Suprapubic skin (tissue), 4 donors: ENCODE results near the gene MRPS33. TPM values are rescaled to one million over a fixed set of nuclear protein-coding genes. Genes with fewer than 3 reads are reported as not detected.
"Not testable (repeated sequence)": the region's sequence is repeated elsewhere in the genome, so short reads cannot be mapped to it uniquely, and the experiment has no call there.

ENCODE experiments used
- DNase-seq, 2 donors: peaks; one replicate each; pipeline ENCODE4 v3.0.0-alpha.2; 2019; ENCODE audit warnings: low spot score in 2 of 2
- H3K27ac ChIP-seq: fragments of 200-600 bp; sonication (generic); one replicate; pipeline ENCODE4 v1.5.1; 2019
- H3K27me3 ChIP-seq: fragments of 200-600 bp; sonication (generic); one replicate; pipeline ENCODE4 v1.5.1; 2019
- H3K36me3 ChIP-seq: fragments of 200-600 bp; sonication (generic); one replicate; pipeline ENCODE4 v1.5.1; 2019
- H3K4me1 ChIP-seq: fragments of 200-600 bp; sonication (generic); one replicate; pipeline ENCODE4 v1.5.1; 2019
- H3K4me3 ChIP-seq: fragments of 200-600 bp; sonication (generic); one replicate; pipeline ENCODE4 v1.5.1; 2019; ENCODE audit warnings: mild to moderate bottlenecking
- H3K9me3 ChIP-seq: fragments of 200-600 bp; sonication (generic); one replicate; pipeline ENCODE4 v1.5.1; 2019
- EP300 ChIP-seq: sonication (generic); formaldehyde crosslinking; IDR thresholded peaks from one replicate; pipeline ENCODE4 v1.6.1; 2017; ENCODE audit warnings: antibody characterized with exemption
- POLR2A ChIP-seq, 2 donors: fragments of 450-650 bp; IDR thresholded peaks; one replicate each; pipeline ENCODE4 v1.6.1; 2017; ENCODE audit warnings: antibody characterized with exemption in 2 of 2, mild to moderate bottlenecking in 2 of 2, moderate library complexity in 2 of 2
- POLR2AphosphoS5 ChIP-seq, 3 donors: sonication (generic); formaldehyde crosslinking; IDR thresholded peaks; one replicate each; pipeline ENCODE4 v1.6.1; 2017; ENCODE audit warnings: antibody characterized with exemption in 3 of 3
- WGBS: methylation state at CpG from one replicate; pipeline ENCODE4 v1.1.5; 2018; 5-methylcytosine and 5-hydroxymethylcytosine counted together
- total RNA-seq, 4 donors: library from RNA; depleted of rRNA; stranded (reverse); fragments of >200 nt; gene quantifications; one replicate each; pipeline ENCODE4 v1.1.0, GENCODE V29; 2016
- TF ChIP-seq, protein P1 (sequence below), 2 donors: fragments of 200-600 bp in 1 of 2; fragments of 450-650 bp in 1 of 2; sonication (generic) in 1 of 2; IDR thresholded peaks; one replicate each; pipeline ENCODE4 v1.5.1; 2016 to 2019; ENCODE audit warnings: antibody characterized with exemption in 2 of 2, mild to moderate bottlenecking in 1 of 2, moderate library complexity in 1 of 2

Gene MRPS33
- total RNA-seq, 4 donors from 2014 or later: 11.2 to 32.0 (median 12.7) TPM

DNA sequence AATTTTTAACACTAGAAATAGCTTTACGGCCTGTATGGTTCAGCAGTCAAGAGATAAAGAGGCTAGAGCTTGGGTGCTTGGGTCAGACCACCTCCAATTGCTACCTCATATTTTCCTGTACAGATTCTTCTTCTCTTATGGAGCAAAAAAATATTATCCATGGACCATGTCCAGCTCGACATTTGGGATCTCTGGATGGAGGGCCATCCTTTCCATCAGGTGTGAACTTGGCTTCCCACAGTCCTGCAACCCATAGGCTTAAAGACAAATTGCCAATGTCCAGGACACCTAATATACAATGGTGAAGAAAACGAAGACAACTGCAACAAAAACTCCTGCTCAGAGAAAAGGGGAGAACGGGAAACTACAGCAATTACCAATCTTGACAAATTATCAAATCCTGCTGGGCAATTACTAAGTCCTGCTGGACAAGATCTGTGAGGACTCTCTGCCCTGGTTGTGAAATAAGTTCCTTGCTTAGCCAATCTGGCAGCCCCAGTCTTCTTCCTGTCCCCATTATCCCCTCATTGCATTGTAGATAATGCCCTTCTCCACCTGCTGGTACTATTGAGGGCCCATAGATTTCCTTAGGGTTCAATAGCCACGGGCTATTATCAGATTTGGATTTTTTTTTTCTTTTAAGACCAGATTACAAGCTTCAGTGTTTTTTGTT is 48.1 kb downstream of the MRPS33 start:
- DNase-seq: no peak
- no peak for TF ChIP-seq EP300
- no peak for TF ChIP-seq POLR2AphosphoS5 (IDR thresholded peaks at IDR 0.05)
- TF ChIP-seq POLR2A (IDR thresholded peaks at IDR 0.05): no peak
- TF ChIP-seq, protein P1, sequence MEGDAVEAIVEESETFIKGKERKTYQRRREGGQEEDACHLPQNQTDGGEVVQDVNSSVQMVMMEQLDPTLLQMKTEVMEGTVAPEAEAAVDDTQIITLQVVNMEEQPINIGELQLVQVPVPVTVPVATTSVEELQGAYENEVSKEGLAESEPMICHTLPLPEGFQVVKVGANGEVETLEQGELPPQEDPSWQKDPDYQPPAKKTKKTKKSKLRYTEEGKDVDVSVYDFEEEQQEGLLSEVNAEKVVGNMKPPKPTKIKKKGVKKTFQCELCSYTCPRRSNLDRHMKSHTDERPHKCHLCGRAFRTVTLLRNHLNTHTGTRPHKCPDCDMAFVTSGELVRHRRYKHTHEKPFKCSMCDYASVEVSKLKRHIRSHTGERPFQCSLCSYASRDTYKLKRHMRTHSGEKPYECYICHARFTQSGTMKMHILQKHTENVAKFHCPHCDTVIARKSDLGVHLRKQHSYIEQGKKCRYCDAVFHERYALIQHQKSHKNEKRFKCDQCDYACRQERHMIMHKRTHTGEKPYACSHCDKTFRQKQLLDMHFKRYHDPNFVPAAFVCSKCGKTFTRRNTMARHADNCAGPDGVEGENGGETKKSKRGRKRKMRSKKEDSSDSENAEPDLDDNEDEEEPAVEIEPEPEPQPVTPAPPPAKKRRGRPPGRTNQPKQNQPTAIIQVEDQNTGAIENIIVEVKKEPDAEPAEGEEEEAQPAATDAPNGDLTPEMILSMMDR (IDR thresholded peaks at IDR 0.05): no peak
- WGBS: 52% methylated on average over 5 of the region's 5 CpGs
- Histone ChIP-seq H3K27me3 (no peaks in the 10 kb centered on the region), H3K27ac (no peak overlapping the region), H3K36me3 (no peaks in the 10 kb centered on the region), H3K4me3 (no peak overlapping the region), H3K4me1 (no peaks in the 10 kb centered on the region), H3K9me3 (no peaks in the 10 kb centered on the region)

DNA sequence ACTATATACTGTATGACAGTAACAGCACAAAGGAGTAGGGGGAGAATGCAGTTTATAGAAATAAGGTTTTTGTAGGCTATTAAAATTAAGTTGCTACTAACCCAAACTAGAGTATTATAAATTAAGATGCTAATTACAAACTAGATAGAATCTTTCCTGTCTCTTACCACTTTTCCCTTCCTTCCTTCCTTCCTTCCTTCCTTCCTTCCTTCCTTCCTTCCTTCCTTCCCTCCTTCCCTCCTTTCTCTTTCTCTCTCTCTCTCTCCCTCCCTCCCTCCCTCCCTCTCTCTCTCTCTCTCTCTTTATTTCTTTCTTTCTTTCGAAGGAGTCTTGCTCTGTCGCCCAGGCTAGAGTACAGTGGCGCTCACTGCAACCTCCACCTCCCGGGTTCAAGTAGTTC is 53.6 kb downstream of the MRPS33 start:
- WGBS: 88% methylated on average over 4 of the region's 4 CpGs
- Histone ChIP-seq H3K4me1 (no peaks in the 10 kb centered on the region), H3K4me3 (no peak overlapping the region), H3K9me3 (no peaks in the 10 kb centered on the region), H3K27ac (no peak overlapping the region), H3K36me3 (no peaks in the 10 kb centered on the region), H3K27me3 (no peaks in the 10 kb centered on the region)
- no peak for TF ChIP-seq POLR2AphosphoS5 (IDR thresholded peaks at IDR 0.05)
- TF ChIP-seq EP300: no peak
- TF ChIP-seq POLR2A (IDR thresholded peaks at IDR 0.05): no peak
- TF ChIP-seq, protein P1 (IDR thresholded peaks at IDR 0.05): no peak
- no peak for DNase-seq

DNA sequence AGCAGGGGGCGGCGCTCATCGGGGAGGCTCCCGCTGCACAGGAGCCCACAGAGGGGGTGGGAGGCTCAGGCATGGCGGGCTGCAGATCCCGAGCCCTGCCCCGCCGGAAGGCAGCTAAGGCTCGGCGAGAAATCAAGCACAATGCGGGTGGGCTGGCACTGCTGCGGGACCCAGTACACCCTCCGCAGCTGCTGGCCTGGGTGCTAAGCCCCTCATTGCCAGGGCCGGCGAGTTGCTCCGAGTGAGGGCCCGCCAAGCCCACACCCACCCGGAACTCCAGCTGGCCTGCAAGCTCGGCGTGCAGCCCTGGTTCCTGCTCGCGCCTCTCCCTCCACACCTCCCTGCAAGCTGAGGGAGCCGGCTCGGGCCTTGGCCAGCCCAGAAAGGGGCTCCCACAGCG is 57.8 kb downstream of the MRPS33 start:
- H3K36me3 ChIP-seq, H3K4me1 ChIP-seq, H3K27ac ChIP-seq, H3K4me3 ChIP-seq, H3K9me3 ChIP-seq, H3K27me3 ChIP-seq, DNase-seq: not testable (repeated sequence)
- 89% methylated on average over 9 of the region's 25 CpGs for WGBS

Other genes starting within 250 kb of the MRPS33 start
- 10 to 100 TPM; 32.2 to 94.9 (median 41.0) TPM for gene BRAF, start 90.0 kb downstream of the MRPS33 start, total RNA-seq
- 1 to 10 TPM in 1 of 4 donors, under 1 TPM in 3; 0.34 to 1.6 (median 0.72) TPM for gene TMEM178B, start 59.1 kb upstream of the MRPS33 start, total RNA-seq